GM19324 (cell line): ENCODE data around the gene C6orf15.
"Not testable (repeated sequence)": the region's sequence is repeated elsewhere in the genome, so short reads cannot be mapped to it uniquely, and the experiment has no call there.

Source experiments
- ATAC-seq: cut with Tn5 transposase; IDR thresholded peaks from one replicate; pipeline ENCODE4 v1.9.1; 2021; ENCODE audit warnings: mild to moderate bottlenecking, moderate library complexity; ENCODE audit not compliant: unreplicated experiment, low FRiP score

Gene C6orf15

DNA sequence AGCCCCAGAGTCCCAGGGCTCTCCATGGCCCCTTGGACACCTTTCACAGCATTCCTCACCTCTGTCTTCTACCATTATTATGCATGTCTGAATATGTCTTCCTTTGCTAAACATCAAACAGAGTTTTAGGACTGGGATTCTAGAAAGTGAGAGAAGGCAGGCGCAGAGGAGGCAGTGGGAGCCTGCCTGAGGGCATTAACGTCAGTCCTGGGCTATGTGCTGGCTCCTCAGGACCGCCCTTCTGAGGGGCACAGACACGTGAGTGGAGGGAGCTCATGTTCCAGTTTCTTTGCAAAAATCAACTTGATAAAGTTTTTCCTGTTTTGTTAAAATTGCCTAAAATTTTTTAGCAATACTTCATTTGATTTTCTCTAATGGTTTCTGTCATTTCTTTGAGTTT lies 38.0 kb downstream of the C6orf15 start:
- ATAC-seq, result no peak

DNA sequence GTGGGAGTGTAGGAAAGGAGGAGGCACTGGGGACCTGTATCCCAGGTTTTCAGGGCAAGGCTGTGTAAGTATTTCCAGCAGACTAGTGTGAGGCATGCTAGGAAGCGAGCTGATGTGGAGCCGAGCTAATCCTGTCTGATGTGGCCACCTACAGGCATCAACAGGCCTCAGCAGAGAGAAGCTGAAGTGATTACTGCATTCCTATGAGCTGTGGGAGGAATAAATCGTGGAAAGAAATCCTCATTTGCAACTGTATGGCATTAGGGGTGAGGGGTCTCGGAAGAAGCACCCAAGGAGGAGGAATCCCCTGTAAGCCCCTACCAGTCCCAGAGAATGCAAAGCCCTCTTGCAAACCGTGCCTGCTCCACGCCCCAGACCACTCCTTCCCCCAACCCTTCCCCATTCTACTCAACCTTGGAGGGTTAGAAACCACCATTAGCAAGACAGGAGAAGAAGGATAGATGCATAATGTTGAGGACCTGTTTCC lies 41.6 kb downstream of the C6orf15 start:
- no peak for ATAC-seq

DNA sequence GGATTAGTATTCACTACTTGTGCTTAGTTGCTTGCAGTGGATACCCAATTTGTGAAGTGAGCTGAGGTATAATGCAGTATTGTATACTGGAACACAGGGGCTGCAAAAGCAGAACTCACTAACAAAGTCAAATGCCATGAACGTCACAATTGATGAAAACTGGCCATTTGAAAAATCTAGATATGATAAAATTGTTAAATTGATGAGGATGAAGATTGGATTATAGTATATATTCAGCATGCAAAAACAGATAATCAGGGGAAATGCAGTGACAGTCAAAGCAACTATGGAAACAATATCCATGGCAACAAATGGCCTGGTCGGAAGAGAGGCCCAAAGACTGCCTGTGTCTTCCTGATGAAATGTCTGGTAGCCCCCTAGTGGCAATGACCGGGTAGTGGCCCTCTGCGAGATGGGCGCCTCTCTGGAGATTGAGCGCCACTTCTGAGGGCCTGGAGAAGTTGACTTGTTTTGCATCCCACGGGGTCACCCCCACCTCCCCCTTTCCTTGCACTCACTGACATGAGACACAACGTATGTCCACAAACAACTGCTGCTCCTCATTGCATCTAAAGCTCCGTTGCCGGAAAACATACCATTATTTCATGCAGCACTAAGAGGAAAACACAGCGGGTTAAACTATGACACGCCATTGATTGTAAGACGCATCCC lies 43.6 kb downstream of the C6orf15 start:
- no peak for ATAC-seq

DNA sequence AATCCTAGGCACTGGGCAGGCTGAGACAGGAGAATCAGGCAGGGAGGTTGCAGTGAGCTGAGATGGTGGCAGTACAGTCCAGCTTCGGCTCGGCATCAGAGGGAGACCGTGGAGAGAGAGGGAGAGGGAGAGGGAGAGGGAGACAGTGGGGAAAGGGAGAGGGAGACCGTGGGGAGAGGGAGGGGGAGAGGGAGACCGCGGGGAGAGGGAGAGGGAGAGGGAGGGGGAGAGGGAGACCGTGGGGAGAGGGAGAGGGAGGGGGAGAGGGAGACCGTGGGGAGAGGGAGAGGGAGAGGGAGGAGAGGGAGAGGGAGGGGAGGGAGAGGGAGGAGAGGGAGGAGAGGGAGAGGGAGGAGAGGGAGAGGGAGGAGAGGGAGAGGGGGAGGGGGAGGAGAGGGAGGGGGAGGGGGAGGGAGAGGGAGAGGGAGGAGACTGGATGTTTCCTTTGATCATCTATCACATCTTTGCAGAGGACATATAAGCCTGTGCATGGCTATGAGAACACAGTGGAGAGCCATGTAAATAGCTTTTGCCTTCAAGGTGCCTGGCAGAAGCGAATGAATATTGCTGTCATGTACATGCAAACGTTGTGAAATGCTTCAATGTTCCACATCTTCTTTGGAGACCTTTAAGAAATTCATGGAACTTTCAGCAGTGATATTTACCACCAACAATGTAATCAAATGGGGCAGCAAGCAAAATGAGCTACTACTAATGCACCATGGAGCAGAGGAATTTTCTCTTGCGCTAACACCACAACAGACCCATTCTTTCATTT lies 44.3 kb downstream of the C6orf15 start:
- ATAC-seq, result not testable (repeated sequence)

DNA sequence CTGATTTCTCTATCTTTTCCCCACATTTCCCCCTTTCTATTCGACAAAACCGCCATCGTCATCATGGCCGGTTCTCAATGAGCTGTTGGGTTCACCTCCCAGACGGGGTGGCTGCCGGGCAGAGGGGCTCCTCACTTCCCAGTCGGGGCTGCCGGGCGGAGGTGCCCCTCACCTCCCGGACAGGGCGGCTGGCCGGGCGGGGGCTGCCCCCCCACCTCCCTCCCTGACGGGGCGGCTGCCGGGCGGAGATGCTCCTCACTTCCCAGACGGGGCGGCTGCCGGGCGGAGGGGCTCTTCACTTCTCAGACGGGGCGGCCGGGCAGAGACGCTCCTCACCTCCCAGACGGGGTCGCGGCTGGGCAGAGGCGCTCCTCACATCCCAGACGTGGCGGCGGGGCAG lies 45.3 kb downstream of the C6orf15 start:
- not testable (repeated sequence) for ATAC-seq

DNA sequence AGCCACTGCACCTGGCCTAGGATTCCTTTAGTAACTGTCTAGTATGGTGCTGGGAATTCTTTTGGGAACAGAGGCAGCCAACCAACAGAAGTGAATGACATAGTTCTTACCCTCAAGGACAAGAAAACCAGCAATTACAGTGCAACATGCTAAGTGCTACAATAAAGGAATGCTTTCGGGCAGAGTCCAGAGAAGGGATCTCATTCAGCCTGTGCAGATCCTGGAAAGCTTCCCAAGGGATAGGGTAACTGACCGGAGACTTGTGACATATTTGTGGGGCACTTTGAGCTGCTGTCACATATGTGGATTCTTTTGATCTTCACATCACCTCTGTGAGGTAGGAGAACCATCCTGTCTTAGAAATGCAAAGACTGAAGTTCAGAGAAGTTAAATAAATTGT lies 46.8 kb downstream of the C6orf15 start:
- no peak for ATAC-seq

DNA sequence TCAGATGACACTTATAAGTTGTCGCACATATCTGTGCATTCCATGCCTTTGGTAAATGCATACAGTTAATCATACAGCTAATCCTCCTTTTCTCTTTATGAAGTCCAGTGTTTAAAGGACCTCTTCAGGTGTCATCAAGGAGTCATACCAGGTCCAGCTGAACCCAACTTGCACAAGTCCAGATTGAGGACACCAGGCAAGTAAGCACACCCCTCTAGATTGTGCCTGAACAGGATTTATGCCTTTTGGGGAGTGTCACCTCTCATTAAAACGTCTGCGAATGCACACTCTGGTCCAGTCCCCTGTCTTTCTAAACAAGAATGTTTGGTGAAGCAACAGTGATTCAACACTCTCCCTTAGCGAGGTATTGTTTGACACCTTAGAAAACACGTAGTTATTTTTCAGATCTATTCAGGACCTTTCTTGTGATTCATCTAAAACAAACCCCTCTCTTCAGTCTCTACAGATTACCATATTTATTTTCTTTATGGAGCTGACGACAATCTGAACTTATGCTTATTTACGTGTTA lies 48.4 kb downstream of the C6orf15 start:
- no peak for ATAC-seq
